Endothelial cell of umbilical vein (primary cell): Measurements from ENCODE around the gene ZBTB37.

Experiments used
- CTCF ChIP-seq, 2 donors: IDR thresholded peaks; 1 replicate in 1 of 2; 2 replicates in 1 of 2; pipeline ENCODE4 v1.5.1; 2011; ENCODE audit warnings: low read length in 2 of 2, mild to moderate bottlenecking in 2 of 2, moderate library complexity in 2 of 2, control low read depth in 1 of 2, inconsistent platforms in 1 of 2, low read depth in 1 of 2; ENCODE audit not compliant: insufficient read depth in 1 of 2; ENCODE audit errors: extremely low read depth in 1 of 2
- EZH2 ChIP-seq: IDR thresholded peaks from 2 replicates; pipeline ENCODE4 v1.6.1; 2012; ENCODE audit warnings: borderline replicate concordance, low read depth, mild to moderate bottlenecking, moderate library complexity, low read length, inconsistent platforms; ENCODE audit not compliant: severe bottlenecking
- POLR2A ChIP-seq: IDR thresholded peaks from 2 replicates; pipeline ENCODE4 v1.6.1; 2012; ENCODE audit warnings: low read depth, mild to moderate bottlenecking, control low read depth, low read length
- POLR2AphosphoS5 ChIP-seq: IDR thresholded peaks from 2 replicates; pipeline ENCODE4 v1.6.1; 2012; ENCODE audit warnings: low read depth, mild to moderate bottlenecking, control low read depth, low read length, moderate library complexity; ENCODE audit not compliant: insufficient read depth

GRCh38 chr1:173893611-173894010 lies 25.4 kb downstream of the ZBTB37 start:
- no peak for TF ChIP-seq CTCF (IDR thresholded peaks at IDR 0.05; ENCODE audit: extremely low read depth in 1 of 2, insufficient read depth in 1 of 2, low read depth in 1 of 2, low read length in 2 of 2)
- no peak for TF ChIP-seq POLR2A
- no peak for TF ChIP-seq EZH2
- TF ChIP-seq POLR2AphosphoS5: no peak
